Myocyte (in vitro differentiated cells): ENCODE data around the gene CMYA5. TPM values are rescaled to one million over a fixed set of nuclear protein-coding genes. Genes with fewer than 3 reads are reported as not detected.

Experiments used
- DNase-seq: peaks from one replicate; pipeline ENCODE4 v3.0.0-alpha.2; 2012; ENCODE audit warnings: low read depth
- total RNA-seq: library from RNA; depleted of rRNA; stranded (reverse); fragments of >200 nt; gene quantifications from 2 replicates; pipeline ENCODE4 v1.2.3, GENCODE V29; 2014

The CMYA5 gene
- total RNA-seq, 1 donor from 2014 or later = 0.56 TPM

DNA sequence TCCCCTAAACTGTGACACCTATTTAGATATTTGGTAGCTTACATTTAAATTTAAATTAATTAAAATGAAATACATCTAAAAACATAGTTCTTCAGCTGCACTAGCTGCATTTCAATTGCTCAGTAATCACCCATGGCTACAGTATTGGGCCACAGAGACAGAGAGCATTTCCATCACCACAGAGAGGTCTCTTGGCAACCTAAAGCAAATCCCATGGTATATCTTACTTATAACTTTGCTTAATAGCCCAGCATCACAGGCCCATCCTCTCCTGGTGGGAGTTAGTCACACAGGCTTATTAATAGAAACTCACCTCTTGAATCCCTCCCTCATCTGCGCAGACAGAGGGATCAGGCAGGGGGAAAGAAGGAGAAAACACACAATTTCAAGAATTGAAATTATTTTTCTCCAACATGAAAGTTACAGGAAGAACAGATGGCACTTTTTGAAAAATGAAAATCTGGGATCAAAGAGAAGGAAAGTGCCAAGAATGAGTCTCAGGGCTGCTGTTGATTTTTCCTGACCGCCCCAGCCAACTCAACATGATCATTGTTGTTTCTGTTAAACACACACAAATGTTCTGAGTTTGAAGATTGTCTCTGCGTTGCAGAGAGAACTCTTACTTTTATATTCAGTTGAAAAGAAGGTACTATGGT is 144.6 kb downstream of the CMYA5 start:
- no peak for DNase-seq

DNA sequence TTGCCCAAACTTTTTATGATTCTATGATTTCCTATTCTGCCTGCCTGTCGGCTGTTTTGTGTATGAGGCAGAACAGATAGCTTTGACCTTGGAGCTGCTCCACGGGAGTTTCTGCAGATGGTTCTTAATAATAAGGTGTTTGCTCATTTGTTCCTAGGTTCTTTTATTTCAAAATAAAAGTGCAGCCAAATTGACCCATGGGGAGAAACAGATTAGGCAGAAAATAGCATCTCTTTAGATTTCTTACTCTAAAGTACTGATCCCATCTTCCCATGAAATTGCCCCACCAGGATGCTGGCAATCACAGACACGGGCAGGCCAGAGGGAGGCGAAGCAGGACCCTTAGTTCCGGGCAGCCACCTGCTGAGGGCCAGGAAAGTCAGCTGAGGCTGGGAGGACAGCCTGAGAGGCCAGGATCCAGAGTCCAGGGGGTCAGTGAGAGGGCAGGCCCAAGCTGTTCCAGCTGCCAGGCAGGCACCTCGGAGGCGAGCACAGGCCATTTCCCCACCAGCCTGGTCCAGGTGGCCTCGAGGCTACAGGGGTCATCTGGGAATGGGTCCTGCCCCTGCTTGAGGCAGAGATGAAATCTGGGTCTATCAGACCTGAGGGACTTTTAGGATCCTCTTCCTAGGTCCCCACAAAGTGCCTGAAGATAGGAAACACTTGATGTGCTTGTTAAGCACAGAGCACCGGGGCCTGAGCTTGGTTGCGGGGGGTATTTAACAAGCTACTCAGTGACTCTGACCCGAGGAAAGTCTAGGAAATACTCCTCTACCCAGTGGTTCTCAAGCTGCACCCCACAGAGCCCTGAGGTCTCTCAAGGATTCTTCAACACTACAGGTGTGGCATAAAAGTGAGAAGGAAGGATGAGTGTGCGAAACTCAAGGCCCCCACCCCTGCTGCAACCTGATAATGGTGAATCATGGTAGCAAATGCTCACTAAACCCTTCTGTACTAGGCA is 145.4 kb downstream of the CMYA5 start:
- DNase-seq = no peak

DNA sequence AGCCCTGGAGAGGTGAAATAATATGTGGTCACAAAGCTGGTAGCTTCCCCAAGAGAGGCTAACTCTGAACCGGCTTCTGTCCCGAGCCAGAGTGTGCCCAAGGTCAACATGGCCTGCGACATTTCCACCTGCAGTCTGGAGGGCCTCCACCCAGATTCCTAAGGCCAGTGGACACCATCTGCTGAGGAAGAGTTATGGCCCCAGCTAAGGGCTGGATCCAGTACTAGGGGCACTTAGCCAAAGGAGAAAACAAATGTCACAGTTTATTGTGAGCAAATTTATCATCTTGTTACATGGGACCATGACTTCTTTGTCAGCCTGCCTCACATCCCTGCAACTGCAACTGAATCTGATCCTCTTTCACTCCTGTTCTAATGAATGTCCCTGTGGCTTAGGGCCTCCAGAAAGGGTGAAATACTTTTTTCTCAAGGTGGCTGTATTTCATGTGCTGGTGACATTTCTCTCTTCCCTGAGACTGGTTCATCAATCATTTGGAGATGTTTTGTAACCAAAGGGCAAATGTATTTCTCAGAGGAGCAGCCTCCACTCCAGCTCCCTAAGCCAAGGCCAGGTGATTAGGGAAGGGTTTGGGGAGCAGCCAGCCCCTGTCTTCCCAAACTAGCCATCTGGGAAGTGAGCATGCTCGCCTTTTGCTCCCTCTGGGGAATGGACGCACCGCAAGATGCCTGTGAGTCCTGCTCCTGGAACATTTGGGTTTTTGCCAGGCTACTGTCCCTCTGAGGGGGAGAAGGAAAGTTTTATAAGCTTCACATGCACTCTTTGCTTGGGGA is 148.3 kb downstream of the CMYA5 start:
- DNase-seq = peak; percentile 29

DNA sequence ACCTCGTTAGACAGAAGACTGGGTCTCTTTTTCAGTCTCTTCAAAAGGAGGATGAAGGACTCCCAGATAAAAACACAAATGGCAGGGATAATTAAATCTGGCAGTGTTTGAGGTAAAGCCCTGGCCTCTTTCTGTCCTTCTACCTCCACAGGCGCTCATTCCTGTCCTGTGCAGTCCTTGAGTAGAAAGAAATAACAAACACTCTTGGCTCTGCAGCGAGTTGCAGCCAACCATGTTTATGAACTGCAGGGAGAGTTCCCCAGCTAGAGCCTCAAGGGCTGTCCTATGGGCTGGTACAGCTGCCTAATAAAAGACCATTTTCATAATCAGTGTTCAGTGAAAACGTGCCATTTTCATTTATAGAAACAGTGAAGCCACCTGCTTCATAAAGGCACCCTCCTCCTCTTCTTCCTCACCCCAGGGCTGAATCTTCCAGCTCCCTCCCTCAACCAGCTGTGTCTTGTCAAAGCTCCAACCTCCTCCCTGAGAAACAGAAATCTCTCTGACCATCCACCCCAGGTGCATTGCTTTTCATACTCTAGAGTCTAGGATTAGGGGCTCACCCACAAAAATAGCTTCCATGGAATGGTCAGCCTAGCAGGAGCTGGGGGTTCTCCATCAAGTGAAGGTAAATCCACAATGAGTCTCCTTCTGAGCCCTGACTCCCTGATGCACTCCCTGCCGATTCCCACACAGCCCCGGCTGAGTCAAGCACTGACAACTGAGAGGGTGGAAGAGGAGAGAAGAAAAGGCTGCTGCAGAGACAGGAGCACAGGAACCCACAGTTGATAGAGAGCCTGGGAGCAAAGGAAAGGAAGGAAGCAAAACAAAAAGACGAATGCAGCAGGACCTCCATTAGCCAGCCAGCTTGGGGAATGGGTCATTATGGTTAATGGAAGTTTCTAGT is 150.7 kb downstream of the CMYA5 start:
- peak; percentile 28 for DNase-seq

DNA sequence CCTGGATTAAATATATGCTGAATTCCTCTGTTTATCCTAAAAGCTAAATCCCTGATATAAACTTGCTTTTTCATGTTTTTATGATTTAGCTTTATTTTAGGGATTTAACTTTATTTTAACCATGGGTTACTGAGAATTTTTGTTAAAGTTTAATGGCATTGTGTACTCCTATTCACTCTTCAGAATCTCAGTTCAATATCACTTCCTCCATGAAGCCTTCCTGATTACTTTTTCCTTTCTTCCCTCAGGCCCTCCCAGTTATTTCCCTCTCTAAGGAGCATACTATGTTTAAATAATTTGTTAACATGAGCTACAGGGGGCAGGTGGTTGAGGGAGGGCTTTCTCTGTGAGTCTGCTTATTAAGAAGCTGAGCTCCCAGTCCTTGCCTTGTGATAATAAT is 151.5 kb downstream of the CMYA5 start:
- DNase-seq = no peak

DNA sequence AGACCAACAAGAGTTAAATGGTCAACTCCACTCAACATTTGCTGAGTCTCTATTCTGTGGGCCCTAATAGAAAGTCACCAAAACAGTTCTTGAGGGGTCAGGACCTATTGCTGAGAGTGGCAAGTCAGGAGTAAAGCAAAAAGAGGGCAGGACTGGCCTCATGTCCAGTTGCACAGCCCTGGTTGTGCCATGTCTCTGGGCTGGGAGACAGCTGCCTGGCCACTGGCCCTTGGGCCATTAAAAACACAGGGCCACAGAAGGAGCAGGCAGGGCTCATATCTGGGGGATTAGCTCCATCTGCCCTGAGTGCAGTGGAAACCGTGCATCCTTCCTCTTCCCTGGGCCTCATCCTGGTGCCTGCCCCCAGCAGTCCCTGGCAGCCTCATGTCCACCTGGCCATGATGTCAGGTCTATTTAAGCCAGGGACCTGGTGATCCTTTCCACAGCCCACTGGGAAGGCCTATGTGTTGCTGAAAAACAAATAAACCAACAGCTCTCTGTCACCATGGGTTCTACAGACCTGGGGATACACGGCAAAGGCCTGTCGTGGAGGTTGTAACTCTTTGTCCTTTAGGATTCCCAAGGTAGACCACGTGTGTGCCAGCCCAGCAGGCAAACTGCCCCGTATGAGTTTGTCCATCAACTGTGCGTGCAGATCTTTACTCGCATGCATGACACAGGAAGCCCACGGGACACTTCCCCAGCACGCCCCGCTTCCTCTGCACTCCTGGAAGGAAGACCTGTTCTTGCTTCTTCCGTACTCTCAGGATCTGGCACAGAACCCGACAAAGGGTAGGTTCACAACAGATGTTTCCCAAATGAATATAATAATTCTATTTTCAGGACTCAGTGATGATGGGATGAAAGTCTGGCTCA is 152.6 kb downstream of the CMYA5 start:
- DNase-seq = no peak

DNA sequence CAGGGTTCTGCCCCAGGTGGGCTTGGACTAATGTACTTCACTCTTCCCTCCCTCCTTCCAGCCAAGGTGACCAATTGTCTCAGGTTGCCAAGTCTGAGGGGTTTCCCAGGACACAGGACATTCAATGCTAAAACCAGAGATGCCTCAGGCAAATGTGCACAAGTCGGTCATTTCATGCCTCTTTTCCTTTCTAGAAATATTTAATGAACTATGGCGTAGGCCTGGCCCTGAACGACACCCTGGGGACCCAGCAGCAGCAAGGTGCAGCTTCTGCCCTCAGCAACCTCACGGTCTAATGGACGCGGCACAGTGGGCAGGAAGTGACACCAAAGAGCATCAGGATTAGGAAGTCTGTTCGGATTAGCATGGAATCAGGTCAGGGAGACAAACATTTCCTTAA is 153.4 kb downstream of the CMYA5 start:
- no peak for DNase-seq

DNA sequence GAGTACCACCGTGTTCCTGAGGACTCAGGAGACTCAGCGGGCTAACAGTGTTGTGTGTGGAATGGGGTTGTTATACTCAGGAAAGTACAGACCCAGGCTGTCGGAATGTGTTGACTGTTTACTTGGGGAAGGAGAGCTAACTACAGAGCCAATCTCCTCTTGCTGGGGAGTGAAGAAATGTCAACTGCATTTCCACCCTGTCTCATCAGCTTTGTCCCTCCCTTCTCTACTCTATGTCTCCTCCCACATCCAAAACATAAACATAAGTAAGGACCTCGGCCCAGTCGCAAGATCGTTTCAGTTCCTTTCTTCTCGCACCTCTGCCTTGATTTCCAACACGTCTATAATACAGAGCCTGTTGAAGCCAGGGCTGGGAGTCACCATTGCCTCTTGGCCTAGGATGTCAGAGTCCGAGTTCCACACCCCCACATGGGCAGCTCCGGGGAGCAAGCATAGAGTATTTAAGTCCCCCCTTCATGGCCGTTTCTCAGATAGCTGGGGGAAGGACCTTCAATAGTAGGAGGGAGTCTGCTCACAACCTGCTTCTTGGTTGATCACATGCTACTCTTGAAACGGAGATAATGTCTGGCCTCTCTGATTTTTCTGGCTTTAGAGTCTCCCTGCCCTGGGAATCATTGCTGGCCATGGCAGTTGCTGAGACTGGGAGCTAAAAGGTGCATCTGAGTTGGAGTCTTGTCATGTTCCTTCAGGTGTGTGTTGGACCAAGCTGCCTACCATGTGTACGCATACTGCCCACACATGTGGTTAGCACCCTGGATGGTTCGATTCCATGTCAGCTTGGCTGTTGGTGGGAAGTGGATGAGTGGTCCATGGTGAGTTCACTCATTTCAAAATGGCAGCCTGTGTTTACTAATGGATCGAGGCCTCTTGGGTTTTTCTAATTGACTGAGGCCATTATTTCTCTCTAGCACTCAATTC is 154.1 kb downstream of the CMYA5 start:
- DNase-seq = no peak

DNA sequence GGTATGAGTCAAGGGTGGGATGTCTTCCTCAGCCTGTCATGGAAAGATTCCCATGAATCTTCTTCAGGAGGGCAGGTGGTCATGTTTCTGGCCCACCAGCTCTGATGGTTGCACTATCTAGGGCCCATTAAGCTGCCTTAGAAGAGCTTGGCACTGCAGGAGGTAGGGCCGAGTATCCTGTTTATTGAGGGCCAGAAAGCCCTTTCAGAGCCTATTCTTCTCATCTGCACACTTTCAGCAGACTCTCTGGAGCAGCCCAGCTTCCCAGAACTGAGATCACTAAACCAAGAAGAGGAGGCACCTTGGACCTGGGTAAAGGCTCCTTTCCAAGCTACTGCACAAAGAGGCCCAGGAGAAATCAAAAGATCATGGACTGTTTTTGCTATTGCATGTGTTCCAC is 154.9 kb downstream of the CMYA5 start:
- no peak for DNase-seq

DNA sequence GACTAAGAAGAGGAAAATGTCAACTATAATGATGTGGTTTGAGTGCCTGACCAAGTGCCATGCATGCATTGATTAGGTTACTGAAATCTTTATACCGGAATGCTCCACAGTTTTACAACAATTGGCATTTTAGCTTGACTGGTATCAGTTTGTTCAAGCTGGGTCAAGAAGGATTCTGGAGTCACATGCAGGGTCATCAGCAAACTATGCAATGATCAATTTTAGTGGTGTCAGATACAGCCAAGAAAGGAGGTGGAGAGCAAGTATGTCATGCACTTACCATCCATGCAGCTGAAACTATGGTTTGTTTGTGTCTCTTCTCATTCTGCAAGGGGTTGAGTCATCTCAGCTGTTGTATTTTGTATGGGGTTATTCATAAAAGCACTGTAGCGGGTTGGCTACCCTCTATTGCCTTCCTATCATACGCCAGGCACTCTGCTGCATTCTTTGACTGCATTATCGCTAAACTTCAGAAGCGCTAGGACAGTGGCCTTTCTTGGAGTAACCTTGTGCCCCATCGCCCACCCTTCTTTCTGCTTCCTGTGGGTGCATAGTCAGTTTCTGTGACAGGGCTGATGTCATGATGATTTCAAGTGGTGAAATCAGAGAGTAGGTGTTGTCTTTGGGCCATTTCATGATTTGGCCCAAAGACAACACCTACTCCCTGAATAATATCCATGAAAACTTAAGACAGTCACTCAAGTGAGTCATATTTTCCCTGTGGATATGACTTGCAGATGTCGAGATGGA is 156.0 kb downstream of the CMYA5 start:
- peak; percentile 84 for DNase-seq

DNA sequence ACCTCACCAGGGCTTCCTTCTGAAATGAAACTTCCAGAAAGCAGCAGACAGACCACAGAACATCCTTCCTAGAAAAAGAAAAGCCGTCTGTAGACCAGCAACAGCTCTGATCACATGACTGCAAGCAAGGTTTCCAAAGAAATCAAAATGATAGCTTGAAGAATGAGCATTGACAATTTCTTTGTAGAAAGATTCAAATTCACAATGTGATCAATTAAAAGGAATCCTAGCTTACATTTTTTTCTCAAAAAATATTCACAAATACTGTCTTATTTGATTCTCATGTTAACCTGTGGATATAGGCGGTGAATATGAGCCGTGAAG is 156.5 kb downstream of the CMYA5 start:
- no peak for DNase-seq

DNA sequence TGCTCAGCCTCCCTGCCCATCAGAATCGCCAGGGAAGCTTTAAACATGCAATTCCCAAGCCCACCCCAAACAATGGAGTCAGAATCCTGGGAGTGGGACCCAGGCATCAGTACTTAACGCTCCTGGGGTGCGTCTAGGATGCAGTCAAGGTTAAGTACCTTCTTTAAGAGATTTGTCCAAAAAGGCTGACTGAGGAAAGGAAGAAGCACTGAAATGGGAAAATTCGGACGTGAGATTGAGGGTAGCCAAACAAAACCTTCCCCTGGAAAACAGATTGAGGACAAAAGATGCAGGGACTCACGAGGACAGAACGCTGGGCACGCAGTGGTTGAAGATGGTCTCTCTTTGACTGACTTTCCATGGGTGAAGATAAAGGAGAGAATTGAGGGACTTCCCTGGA is 157.9 kb downstream of the CMYA5 start:
- no peak for DNase-seq

DNA sequence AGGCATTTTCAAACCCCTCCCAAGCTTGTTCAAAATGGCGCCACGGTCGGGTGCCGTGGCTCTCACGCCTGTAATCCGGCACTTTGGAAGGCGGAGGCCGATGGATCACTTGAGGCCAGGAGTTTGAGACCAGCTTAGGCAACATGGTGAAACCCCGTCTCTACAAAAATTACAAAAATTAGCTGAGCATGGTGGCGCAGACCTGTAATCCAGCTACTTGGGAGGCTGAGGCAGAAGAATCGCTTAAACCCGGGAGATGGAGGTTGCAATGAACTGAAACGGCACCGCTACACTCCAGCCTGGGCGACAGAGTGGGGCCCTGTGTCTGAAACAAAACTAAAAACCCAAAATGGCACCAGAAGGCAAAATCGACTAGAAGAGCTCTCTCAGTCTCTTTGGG is 159.4 kb downstream of the CMYA5 start:
- no peak for DNase-seq

Other genes with a start within 250 kb of the CMYA5 start
- 22.4 and 24.6 TPM in 2 replicates for gene HOMER1, start 175.7 kb upstream of the CMYA5 start, total RNA-seq
- 23.5 and 31.5 TPM in 2 replicates for gene TENT2, start 77.4 kb upstream of the CMYA5 start, total RNA-seq